ENCODE data around the gene TNPO2. TPM values are rescaled to one million over a fixed set of nuclear protein-coding genes. Genes with fewer than 3 reads are reported as not detected.
A peak's percentile ranks its signal among the peaks of the same experiment; 100 is the strongest.
"Not testable (repeated sequence)": the region's sequence is repeated elsewhere in the genome, so short reads cannot be mapped to it uniquely, and the experiment has no call there.

Gene TNPO2
- total RNA-seq, 1 donor from 2014 or later = 60.2 TPM

DNA sequence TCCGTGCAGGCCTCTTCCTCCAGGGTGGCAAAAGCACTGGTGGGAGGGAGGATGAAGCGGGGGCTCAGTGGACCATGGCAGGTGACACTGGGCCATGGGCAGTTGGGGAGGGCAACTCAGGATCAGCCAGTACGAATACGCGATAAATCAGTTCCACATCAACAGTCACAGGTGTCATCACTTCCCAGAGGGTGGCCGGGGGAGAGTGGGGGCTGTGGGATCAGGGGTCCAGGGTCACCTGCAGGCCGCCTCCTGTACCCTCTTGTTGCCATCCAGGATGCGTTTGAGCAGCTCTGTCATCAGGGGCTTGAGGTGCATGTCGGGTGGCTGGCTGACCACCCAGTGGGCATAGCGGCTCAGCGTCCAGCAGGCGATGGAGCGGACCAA is 17.4 kb downstream of the TNPO2 start:
- DNase-seq (ENCODE audit: extremely low read depth, low read depth, low spot score) = no peak

DNA sequence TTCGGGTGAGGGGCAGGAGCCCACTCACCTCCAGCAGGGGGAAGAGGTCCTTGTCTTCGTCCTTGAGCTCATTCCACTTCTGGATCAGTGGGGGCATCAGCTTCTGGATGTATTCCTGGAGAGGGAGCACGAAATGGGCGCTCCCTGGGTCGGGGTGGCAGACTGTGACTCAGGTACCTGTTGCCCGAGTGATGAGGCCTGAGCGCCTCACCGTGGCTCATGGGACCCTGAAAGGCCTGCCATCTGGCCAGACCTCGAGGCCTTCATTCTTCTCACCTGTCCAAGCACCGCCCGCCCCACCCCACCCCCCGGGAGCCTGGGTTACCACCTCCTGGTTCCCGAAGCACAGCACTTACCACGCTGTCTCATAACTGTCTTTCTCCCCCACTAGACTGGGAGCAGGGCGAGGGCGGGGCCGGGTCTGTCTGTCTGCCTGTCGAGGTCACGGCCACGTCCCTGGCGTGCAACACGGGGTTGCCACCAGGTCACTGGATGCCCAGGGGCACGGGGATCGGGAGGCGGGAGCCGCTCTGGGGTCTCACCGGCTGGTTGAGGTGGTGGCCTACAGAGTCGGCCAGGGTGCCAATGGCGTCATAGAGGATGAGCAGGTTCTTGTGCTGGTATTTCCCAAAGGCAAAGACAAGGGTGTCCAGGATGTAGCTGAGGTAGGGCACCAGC is 17.9 kb downstream of the TNPO2 start:
- DNase-seq (ENCODE audit: extremely low read depth, low read depth, low spot score) = no peak

DNA sequence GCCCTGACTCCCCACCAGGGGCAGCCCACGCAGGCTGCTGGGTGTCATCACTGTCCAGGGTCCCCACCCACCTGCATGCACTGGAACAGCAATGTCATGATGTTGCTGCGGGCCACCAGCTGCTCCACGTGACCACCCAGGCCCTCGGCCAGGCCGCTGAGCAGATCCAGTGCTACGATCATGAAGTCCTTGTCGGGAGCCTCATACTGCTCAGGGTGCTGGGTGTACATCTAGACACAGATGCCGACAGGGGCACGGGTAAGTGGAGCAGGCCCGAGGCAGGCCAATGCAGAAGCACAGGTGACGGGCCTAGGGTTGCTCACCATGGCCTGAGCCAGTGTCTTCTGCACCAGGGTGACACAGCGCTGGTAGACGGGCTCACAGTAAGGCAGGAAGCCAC is 18.6 kb downstream of the TNPO2 start:
- DNase-seq (ENCODE audit: extremely low read depth, low read depth, low spot score) = no peak

DNA sequence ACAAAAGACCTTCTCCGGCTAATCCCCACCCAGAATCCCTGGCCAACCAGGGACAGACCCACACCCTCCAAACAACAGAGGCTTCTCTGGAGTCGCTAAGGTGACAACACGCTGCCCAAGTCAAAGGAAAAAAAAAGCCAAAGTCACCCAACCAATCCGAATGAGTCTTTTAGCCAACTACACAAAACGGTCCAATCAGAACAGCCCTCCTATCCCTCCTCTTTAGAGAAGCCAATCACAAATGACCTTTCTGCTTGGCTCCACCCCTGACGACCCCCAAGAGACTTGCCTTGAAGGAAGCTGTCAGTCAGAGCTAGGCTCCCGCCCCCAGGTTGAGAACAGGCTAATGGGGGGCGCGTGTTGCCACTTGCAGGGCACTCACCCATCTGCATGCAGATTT is 20.7 kb downstream of the TNPO2 start:
- no peak for DNase-seq (ENCODE audit: extremely low read depth, low read depth, low spot score)

DNA sequence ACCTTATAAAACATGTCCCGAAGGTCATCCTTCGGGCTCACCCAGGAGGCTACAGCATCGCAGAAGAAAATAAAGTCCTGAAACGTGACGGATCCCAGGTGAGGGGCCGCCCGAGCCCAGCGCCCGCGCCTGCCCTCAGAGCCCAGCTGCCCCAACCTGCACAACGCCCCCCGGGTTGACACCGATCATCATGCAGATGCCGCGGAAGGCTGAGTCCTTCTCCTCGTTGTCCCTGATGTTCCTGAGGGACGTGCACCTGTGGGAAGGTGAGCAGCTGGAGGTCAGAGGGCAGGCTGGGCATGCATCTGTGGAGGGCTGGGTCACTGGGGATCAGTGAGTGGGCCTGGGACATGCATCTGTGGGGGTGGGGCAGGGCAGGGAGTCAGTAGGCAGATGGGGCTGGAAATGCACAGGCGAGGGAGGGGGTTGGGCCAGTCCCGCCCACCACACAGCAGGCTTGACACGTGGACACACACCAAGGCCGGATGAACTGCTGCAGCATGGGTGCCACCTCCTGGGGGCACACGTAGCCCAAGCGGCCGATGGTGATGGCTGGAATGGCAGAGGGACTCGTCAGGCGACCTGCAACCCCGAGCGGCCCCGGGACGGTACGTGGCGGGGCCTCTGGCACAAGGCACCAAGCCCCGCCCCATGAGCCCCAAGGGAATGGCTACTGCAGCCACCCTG is 22.0 kb downstream of the TNPO2 start:
- no peak for DNase-seq (ENCODE audit: extremely low read depth, low read depth, low spot score)

DNA sequence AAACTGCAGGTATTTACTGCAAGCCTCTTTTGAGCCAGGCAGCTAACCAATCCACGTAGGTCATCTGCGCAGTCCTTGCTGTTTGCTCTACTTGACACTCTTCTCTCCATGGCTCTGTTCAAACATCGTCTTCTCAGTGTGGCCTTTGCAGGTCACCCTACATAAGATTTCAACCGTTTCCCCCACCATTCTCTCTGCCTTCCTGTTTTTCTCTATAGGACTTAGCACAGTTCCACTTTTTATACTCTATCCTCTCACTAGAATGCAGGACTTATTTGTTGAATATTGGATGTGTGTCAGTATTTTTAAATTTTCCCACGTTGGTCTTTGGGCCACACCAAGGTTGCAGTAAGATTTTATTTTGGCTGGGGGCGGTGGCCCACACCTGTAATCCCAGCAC is 25.6 kb downstream of the TNPO2 start:
- no peak for DNase-seq (ENCODE audit: extremely low read depth, low read depth, low spot score)

DNA sequence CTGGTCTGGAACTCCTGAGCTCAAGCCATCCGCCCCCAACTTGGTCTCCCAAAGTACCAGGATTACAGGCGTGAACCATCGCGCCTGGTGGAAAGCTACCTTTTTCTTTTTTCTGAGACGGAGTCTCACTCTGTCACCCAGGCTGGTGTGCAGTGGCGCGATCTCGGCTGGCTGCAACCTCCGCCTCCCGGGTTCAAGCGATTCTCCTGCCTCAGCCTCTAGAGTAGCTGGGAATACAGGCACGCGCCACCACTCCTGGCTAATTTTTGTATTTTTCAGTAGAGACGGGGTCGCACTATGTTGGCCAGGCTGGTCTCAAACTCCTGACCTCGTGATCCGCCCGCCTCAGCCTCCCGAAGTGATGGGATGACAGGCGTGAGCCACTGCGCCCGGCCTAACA is 26.3 kb downstream of the TNPO2 start:
- not testable (repeated sequence) for DNase-seq (ENCODE audit: extremely low read depth, low read depth, low spot score)

DNA sequence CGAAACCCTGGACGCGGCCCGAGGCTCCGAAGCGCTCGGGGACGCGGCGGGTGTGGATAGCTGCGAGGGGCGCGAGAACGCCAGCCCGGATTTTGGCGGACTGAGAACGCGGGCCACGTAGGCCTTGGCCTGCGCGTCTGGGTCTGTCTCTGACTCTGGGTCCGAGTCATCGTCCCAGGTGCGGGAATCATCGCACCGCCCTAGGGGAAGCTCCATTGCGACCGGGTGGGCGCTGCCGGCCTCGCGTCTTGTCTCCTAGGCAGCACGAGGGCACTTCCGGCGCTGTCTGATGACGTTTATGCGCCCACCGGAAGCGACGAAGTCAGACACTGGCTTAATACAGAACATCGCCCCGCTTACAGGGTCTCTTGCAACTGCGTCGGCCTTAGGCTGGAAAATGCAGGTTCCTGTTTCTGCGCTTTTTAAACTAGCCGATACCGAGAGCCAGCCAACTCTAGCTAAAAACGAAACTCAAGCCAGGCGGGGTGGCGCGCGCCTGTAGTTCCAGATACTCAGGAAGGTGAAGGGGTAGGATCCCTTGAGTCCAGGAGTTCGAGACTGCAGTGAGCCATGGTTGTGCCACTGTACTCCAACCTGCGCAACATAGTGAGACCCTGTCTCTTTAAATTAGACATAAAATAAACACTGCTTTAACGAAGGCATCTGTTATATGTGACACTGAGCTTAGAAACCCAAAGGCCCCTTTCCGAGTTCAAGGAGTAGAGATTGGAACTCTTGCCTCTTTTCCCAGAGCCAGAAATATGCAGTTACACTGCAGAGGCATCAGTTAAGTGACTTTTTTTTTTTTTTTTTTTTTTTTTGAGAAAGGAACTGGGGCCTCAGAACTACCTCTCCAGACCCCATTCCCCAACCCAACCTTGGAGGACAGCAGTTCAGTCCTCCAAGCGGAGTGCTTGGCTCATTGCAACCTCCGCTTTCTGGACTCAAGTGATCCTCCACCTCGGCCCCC is 27.1 kb downstream of the TNPO2 start, which contains the start of gene FBXW9:
FBXW9 (minus strand) TSS at position 266 of the 970 bp plus-strand sequence; CDS start at position 216, 50 bp downstream.
- DNase-seq (ENCODE audit: extremely low read depth, low read depth, low spot score) = peak; percentile 73

DNA sequence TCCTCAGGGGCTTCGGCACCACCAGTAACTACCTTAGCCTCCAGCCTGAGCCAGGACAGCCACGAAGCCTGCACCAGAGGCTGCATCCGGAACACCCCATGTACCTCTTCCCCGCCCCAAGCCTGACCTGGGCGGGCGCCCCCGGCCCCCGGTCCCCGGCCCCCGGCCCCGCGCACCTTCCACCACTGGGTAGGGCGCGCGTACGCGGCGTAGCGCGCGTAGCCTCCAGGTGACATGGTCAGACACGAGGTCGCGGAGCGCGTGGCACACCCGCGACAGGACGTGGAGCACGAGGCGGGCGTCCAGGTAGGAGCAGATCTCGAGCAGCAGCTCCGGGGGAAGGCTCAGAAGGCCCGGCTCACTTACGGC is 27.8 kb downstream of the TNPO2 start:
- no peak for DNase-seq (ENCODE audit: extremely low read depth, low read depth, low spot score)

DNA sequence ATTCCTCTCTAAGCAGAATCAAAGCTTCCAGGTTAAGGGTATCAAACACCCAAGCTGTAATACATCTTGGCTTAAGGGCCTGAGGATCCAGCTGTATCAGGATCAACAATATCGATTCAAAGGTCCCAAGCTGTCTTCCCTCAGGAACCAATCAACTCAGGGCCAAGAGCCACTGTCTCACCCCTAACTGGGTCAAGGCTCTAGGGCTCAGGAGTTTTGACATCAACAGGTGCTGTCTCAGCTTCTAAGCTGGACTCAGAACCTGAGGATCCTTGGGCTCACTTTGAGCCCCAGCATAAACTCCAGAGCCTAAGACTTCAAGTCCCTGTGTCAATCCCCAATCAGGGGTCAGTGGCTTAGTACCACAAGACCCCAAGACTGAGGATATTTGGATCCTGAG is 28.2 kb downstream of the TNPO2 start:
- DNase-seq (ENCODE audit: extremely low read depth, low read depth, low spot score) = no peak

DNA sequence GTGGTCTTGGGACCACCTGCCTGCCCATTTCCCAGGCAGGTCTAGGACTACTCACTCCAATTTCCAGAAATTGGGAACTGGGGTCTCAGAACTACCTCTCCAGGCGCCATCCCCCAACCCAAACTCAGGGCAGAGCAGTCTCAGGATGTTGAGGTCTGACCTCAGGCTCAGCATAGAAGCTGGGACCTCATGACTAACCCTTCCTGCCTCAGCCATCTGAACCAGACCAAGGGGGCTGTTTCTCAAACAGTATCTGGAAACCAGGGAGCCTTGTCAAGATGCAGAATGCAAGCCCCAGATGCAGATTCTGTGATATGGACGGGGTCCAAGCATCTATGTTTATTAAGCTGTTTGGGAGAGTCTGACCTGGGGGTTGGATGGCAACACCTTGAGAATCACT is 28.6 kb downstream of the TNPO2 start:
- no peak for DNase-seq (ENCODE audit: extremely low read depth, low read depth, low spot score)

DNA sequence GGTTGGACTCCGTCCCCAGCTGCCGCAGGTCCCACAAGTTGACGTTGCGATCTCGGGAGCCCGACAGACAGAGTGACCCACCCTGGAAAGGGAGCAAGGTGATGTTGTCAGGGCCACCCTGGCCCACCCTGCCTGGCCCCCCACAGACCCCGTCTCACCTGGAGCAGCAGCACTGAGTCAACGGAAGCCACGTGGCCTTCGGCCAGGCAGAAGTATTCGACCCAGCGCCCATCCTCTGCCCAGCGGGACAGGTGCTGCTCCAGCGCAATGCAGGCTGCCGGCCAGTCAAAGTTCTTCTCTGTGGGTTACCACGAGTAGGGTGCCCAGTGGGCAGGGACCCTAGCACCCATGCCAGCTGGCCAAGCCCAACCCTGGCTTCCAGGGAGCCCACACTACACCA is 29.1 kb downstream of the TNPO2 start:
- DNase-seq (ENCODE audit: extremely low read depth, low read depth, low spot score) = no peak

DNA sequence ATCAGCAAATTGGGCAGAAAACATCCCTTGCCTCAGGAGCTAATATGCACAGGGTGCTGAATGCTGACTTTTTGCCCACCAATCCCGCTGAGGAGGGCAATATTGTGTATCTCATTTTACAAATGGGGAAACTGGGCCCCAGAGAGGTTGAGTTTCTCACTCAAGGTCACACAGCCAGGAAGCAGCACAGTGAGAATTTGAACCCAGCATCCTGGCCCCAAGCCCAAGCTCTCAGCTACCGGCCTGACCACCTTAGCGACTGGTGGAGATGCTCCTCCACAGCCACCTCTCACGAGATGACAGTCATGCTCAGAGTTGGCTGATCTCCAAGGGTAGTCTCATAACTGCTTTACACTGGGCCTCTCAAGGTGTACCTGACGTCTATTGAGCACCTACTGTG is 30.8 kb downstream of the TNPO2 start:
- no peak for DNase-seq (ENCODE audit: extremely low read depth, low read depth, low spot score)

DNA sequence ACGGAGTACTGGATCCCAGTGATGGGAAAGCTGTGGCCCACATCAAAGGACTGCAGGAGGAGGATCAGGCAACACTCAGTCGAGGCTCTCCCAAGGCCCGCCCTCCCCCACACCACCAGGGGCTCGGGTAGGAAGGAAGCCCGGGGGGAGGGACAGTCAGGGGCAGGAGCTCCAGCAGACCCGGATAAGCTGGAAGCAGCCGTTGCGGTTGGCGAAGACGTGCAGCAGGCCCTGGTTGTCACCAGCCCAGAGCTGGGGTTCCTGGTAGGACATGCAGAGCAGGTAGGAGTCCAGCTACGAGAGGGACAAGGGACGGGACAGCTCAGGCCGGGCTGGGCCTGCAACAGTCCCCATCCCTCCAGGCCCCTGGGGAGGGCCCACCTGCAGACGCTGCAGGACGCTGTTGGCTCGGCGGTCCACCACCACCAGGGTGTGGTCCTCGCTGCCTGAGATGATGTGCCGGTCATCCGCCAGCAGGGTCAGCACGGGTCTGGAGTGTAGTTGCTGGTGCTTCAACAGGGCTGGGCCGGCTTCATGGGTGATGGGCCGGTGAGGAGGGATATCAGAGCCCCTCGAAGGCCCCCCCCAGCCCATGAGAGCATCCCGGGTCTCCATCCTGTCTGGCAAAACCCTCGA is 34.0 kb downstream of the TNPO2 start:
- no peak for DNase-seq (ENCODE audit: extremely low read depth, low read depth, low spot score)

DNA sequence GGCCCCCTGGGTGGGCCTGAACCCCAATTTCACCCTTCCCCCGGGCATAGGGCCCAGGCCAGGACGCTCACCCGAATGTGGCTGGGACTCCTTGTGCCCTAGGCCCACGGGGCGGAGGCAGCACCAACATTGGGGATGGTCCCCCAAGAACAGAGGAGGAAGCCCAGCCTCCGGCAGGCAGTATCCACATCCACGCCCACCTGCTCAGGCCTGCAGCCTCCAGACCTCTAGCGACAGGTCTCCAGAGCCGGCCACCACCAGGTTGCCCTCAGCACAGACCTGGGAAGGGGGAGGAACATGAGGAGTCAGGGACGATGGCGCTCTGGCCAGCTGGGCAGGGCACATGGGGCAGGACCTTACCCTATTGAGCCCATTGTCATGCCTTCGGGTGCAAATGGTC is 34.7 kb downstream of the TNPO2 start:
- DNase-seq (ENCODE audit: extremely low read depth, low read depth, low spot score) = no peak

DNA sequence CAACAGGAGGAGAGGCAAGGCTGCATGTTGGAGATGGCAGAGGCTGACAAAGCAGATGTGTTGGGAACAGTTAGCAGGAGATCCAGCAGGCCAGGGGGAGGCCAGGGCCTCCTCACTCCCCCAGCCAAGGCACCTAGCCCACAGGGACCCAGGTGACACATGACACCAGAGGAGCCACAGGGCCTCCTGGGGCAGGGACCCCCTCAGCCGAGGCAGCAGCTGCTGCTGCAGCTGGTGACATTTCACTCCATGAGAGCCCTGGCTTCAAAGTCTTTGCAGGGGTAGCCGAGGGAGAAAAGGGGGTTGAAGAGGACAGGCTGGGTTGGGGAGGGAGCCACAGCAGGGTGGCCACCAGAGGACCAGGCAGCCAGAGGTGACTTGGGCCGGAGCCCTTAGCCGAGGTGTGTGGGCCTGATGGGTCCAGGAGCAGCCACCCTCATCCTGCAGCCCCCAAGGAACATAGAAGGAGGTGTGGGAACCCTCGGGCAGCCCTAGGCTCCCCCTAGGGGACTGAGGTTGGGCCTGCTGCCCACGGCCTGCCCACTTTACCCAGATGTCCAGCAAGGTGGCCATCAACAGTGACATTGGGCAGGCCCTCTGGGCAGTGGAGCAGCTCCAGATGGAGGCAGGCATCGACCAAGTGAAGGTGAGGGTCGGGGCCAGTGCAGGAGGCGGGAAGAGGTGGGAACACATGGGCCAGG is 36.1 kb downstream of the TNPO2 start, which contains the start of gene GNG14:
GNG14 (plus strand) TSS at position 503 of the 701 bp plus-strand sequence; CDS start at position 554, 51 bp downstream.
- DNase-seq (ENCODE audit: extremely low read depth, low read depth, low spot score) = no peak

DNA sequence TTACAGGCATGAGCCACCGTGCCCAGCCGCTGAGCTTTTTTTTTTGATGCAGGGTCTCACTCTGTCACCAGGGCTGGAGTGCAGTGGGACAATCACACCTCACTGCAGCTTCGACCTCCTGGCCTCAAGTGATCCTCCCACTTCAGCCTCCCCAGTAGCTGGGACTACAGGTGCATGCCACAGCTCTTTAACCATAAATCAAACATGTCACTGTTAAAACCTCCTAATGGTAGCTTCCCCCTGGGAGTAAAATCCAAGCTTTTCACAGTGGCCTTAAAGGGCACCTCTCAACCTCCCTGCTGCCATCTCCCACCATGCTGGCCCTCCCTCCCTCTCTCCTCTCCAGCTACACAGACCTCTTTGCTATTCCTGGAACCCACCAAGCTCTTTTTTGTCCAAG is 37.9 kb downstream of the TNPO2 start:
- DNase-seq (ENCODE audit: extremely low read depth, low read depth, low spot score) = no peak

DNA sequence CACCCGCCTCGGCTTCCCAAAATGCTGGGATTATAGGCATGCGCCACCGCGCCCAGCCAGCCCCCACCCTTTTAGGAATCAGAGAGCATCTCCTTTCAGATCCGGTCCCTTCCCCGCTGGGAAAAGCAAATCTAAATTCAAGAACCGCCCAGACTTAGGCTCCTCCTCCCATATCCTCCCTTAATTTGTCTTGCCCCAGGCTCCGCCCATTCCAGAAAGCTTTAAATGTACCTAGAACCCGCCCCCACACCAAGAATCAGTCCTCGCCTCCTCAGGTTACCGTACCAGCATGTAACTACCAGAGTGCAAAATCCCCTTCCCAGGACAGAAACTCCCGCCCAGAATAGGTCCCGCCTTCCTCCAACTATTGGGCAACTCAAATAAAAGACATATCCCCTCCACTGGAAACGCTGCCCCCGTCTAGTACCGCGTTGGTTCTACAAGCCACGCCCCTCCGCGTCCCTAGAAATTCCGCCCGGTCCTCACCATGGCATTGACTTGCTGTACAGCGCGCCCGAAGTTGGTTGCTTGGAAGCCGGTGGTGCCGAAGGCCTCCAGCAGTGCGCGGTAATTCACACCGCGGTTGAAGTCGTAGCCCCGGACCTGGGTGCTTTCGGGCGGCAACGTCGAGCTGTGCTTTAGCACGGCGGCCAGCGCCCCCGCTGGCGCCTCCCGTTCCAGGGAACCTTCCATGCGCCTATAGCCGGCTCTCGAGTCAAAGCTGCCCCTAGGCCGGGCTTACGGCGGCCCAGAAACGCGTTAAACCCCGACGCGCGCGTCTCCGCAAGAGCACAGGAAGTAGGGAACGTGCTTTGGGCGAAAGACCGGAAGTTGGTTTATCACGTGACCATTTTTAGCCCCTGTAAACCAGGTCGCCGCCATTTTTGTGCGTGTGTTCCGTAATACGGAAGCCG is 42.4 kb downstream of the TNPO2 start, which contains the start of gene DHPS:
DHPS (minus strand) TSS at position 807 of the 914 bp plus-strand sequence; CDS start at position 693, 114 bp downstream.
- peak; percentile 95 for DNase-seq (ENCODE audit: extremely low read depth, low read depth, low spot score)

DNA sequence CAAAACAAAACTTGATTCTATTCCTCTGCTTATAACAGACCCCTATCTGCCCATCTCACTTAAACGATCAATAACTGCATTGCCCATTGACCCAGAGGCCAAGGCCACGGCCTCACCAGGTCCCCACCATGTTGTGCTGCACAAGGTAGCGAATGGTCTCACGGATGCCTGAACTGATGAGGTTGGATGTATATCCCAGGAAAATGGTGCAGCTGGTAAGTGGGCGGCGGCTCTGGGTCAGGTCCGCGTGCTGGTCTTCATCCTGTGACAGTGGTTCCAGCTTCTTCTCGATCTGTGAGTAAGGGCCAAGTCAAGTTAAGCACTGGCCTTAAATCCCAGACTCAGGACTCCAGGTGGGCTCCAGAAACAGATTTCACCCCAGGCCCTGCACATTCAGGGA is 43.7 kb downstream of the TNPO2 start:
- DNase-seq (ENCODE audit: extremely low read depth, low read depth, low spot score) = no peak
